ENCODE results near the gene GPATCH3. TPM values are rescaled to one million over a fixed set of nuclear protein-coding genes. Genes with fewer than 3 reads are reported as not detected.

GPATCH3 gene
- total RNA-seq, 1 experiment from 2014 or later, result 12.0 TPM

- peaks cover 35% of the 10 kb centered on the region for H3K36me3 ChIP-seq
- H3K4me1 ChIP-seq, result peaks cover 8% of the 10 kb centered on the region
- H3K27ac ChIP-seq, result no peak overlapping the region; the same call in 1 of the 2 replicates
- peak overlapping the region; percentile 74 for H3K4me3 ChIP-seq
- H3K9me3 ChIP-seq (replicated peaks), result no peaks in the 10 kb centered on the region
- DNase-seq, result no peak
- no peaks in the 10 kb centered on the region for H3K27me3 ChIP-seq
These were observed 22.1 kb upstream of the GPATCH3 start for GRCh38 chr1:26922431-26922729.

GRCh38 chr1:26921540-26922430 is 21.5 kb upstream of the GPATCH3 start, which contains the start of gene NUDC:
TSS of gene NUDC (plus strand) at chr1:26921743. CDS start at chr1:26921849, 106 bp downstream.
- peak; percentile 97 to 98 for DNase-seq
- H3K9me3 ChIP-seq (replicated peaks), result no peaks in the 10 kb centered on the region
- peak within 1 kb of the TSS; percentile 64 for H3K27ac ChIP-seq
- peaks cover 8% of the 10 kb centered on the region for H3K4me1 ChIP-seq
- H3K4me3 ChIP-seq, result peak within 1 kb of the TSS; percentile 74
- H3K36me3 ChIP-seq, result peaks cover 32% of the 10 kb centered on the region
- H3K27me3 ChIP-seq, result no peaks in the 10 kb centered on the region

GRCh38 chr1:26921126-26921539 is 20.9 kb upstream of the GPATCH3 start:
- Histone ChIP-seq H3K36me3 (peaks cover 26% of the 10 kb centered on the region), H3K4me1 (peaks cover 8% of the 10 kb centered on the region), H3K9me3 (replicated peaks) (no peaks in the 10 kb centered on the region), H3K27ac (no peak overlapping the region), H3K27me3 (no peaks in the 10 kb centered on the region), H3K4me3 (peak overlapping the region; percentile 74)
- no peak for DNase-seq

GRCh38 chr1:26915204-26915842 is 15.1 kb upstream of the GPATCH3 start:
- H3K9me3 ChIP-seq (replicated peaks), result no peaks in the 10 kb centered on the region
- no peak overlapping the region for H3K4me3 ChIP-seq
- no peaks in the 10 kb centered on the region for H3K4me1 ChIP-seq
- no peak overlapping the region for H3K27ac ChIP-seq
- H3K36me3 ChIP-seq, result no peaks in the 10 kb centered on the region
- H3K27me3 ChIP-seq, result peaks cover 4% of the 10 kb centered on the region; the same call in 1 of the 2 replicates
- no peak for DNase-seq

GRCh38 chr1:26913754-26914619 is 13.7 kb upstream of the GPATCH3 start, which contains the start of gene NR0B2:
TSS of gene NR0B2 (minus strand) at chr1:26913975. CDS start at chr1:26913940, 35 bp downstream.
- Histone ChIP-seq H3K4me1 (no peaks in the 10 kb centered on the region), H3K36me3 (no peaks in the 10 kb centered on the region), H3K4me3 (no peak within 1 kb of the TSS), H3K27me3 (peaks cover 4% of the 10 kb centered on the region; the same call in 1 of the 2 replicates), H3K27ac (no peak within 1 kb of the TSS), H3K9me3 (replicated peaks) (no peaks in the 10 kb centered on the region)
- no peak for DNase-seq

GRCh38 chr1:26913389-26913753 is 13.1 kb upstream of the GPATCH3 start:
- no peaks in the 10 kb centered on the region for H3K36me3 ChIP-seq
- H3K4me1 ChIP-seq, result no peaks in the 10 kb centered on the region
- H3K9me3 ChIP-seq (replicated peaks), result no peaks in the 10 kb centered on the region
- no peak overlapping the region for H3K27ac ChIP-seq
- DNase-seq, result no peak
- peaks cover 4% of the 10 kb centered on the region; the same call in 1 of the 2 replicates for H3K27me3 ChIP-seq
- no peak overlapping the region for H3K4me3 ChIP-seq

- Histone ChIP-seq H3K4me3 (no peak overlapping the region), H3K36me3 (no peaks in the 10 kb centered on the region), H3K27ac (no peak overlapping the region)
These were observed 11.9 kb upstream of the GPATCH3 start for GRCh38 chr1:26912147-26912490.

GRCh38 chr1:26911399-26912146 is 11.3 kb upstream of the GPATCH3 start:
- Histone ChIP-seq H3K36me3 (no peaks in the 10 kb centered on the region), H3K27me3 (peaks cover 4% of the 10 kb centered on the region; the same call in 1 of the 2 replicates), H3K4me3 (no peak overlapping the region), H3K4me1 (no peaks in the 10 kb centered on the region; the same call in 1 of the 2 replicates), H3K27ac (no peak overlapping the region), H3K9me3 (replicated peaks) (no peaks in the 10 kb centered on the region)
- no peak for DNase-seq

More at GRCh38 chr1:26912147-26912490, 11.9 kb upstream of the GPATCH3 start:
- Histone ChIP-seq H3K4me1 (no peaks in the 10 kb centered on the region; the same call in 1 of the 2 replicates), H3K9me3 (replicated peaks) (no peaks in the 10 kb centered on the region), H3K27me3 (peaks cover 4% of the 10 kb centered on the region; the same call in 1 of the 2 replicates)
- no peak for DNase-seq

GRCh38 chr1:26910343-26911160 is 10.3 kb upstream of the GPATCH3 start:
- Histone ChIP-seq H3K9me3 (replicated peaks) (no peaks in the 10 kb centered on the region), H3K27ac (no peak overlapping the region), H3K27me3 (peaks cover 4% of the 10 kb centered on the region; the same call in 1 of the 2 replicates), H3K4me3 (no peak overlapping the region), H3K4me1 (no peaks in the 10 kb centered on the region; the same call in 1 of the 2 replicates), H3K36me3 (no peaks in the 10 kb centered on the region)
- DNase-seq, result no peak

GRCh38 chr1:26909951-26910342 is 9.7 kb upstream of the GPATCH3 start:
- H3K9me3 ChIP-seq (replicated peaks), result no peaks in the 10 kb centered on the region
- H3K27me3 ChIP-seq, result peaks cover 4% of the 10 kb centered on the region; the same call in 1 of the 2 replicates
- no peak overlapping the region for H3K27ac ChIP-seq
- H3K36me3 ChIP-seq, result no peaks in the 10 kb centered on the region
- no peaks in the 10 kb centered on the region; the same call in 1 of the 2 replicates for H3K4me1 ChIP-seq
- H3K4me3 ChIP-seq, result no peak overlapping the region
- DNase-seq, result no peak

- Histone ChIP-seq H3K9me3 (replicated peaks) (no peaks in the 10 kb centered on the region), H3K4me3 (no peak overlapping the region), H3K27me3 (no peaks in the 10 kb centered on the region; the same call in 1 of the 2 replicates), H3K4me1 (no peaks in the 10 kb centered on the region; the same call in 1 of the 2 replicates), H3K27ac (no peak overlapping the region), H3K36me3 (no peaks in the 10 kb centered on the region)
- DNase-seq, result no peak
These were observed 7.0 kb upstream of the GPATCH3 start for GRCh38 chr1:26907071-26907917.

GRCh38 chr1:26900815-26901511 is 696 bp upstream of the GPATCH3 start:
- H3K27me3 ChIP-seq, result no peaks in the 10 kb centered on the region
- DNase-seq, result no peak
- peaks cover 11% of the 10 kb centered on the region for H3K4me1 ChIP-seq
- no peaks in the 10 kb centered on the region for H3K9me3 ChIP-seq (replicated peaks)
- H3K27ac ChIP-seq, result peak overlapping the region; percentile 72
- H3K36me3 ChIP-seq, result 0 out of 2 replicates have a peak, but pooled peaks cover 3% of the 10 kb centered on the region
- H3K4me3 ChIP-seq, result peak overlapping the region; percentile 95
